Mesodermal cell (in vitro differentiated cells): ENCODE results near the gene FTSJ1.

ENCODE experiments used
- H3K27ac ChIP-seq: 2 replicates; pipeline ENCODE4 v1.7.0; 2013; ENCODE audit warnings: mild to moderate bottlenecking, low read depth, low read length, moderate library complexity; ENCODE audit not compliant: severe bottlenecking
- H3K36me3 ChIP-seq: 2 replicates; pipeline ENCODE4 v1.7.1; 2013; ENCODE audit warnings: mild to moderate bottlenecking, low read length, moderate library complexity; ENCODE audit not compliant: control insufficient read depth, insufficient read depth
- H3K4me1 ChIP-seq: one replicate; pipeline ENCODE4 v1.7.1; 2013; ENCODE audit warnings: mild to moderate bottlenecking, low read length; ENCODE audit not compliant: insufficient read depth, control insufficient read depth, poor library complexity, severe bottlenecking
- H3K4me3 ChIP-seq: 2 replicates; pipeline ENCODE4 v1.7.0; 2013; ENCODE audit warnings: low read length, control low read depth, mild to moderate bottlenecking; ENCODE audit not compliant: insufficient read depth, poor library complexity, severe bottlenecking; ENCODE audit errors: extremely low read depth
- H3K9me3 ChIP-seq: 2 replicates; pipeline ENCODE4 v1.7.1; 2013; ENCODE audit warnings: mild to moderate bottlenecking, low read length, moderate library complexity; ENCODE audit not compliant: control insufficient read depth
- WGBS, 2 experiments: methylation state at CpG; one replicate each; pipeline ENCODE4 v1.1.5; 2013; ENCODE audit warnings: missing lambda C conversion rate in 2 of 2; ENCODE audit not compliant: insufficient coverage in 2 of 2; 5-methylcytosine and 5-hydroxymethylcytosine counted together

Gene FTSJ1

DNA sequence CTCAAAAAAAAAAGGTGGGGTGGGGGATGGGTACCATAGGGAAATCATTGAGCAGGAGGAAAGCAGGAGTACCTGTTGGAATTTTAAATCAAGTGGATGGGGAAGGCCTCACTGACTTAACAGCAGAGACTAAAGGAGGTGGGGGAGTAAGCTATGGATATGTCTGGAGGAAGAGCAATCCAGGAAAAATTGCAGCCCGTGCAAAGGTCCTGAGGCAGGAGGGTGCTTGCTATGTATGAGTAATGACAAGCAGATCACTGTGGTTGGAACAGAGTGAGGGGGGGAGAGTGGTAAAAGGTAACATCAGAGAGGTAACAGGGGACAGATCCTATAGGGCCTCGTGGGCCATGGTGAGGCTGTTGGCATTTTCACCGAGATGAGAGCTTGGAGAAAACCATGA is 4.1 kb downstream of the FTSJ1 start:
- no peak overlapping the region for H3K4me3 ChIP-seq
- 97 to 100% methylated on average over 1 to 3 of the region's 3 CpGs for WGBS, 2 experiments
- no peaks in the 10 kb centered on the region for H3K9me3 ChIP-seq
- H3K36me3 ChIP-seq: peaks cover 53% of the 10 kb centered on the region
- H3K27ac ChIP-seq: no peak overlapping the region
- no peaks in the 10 kb centered on the region for H3K4me1 ChIP-seq

DNA sequence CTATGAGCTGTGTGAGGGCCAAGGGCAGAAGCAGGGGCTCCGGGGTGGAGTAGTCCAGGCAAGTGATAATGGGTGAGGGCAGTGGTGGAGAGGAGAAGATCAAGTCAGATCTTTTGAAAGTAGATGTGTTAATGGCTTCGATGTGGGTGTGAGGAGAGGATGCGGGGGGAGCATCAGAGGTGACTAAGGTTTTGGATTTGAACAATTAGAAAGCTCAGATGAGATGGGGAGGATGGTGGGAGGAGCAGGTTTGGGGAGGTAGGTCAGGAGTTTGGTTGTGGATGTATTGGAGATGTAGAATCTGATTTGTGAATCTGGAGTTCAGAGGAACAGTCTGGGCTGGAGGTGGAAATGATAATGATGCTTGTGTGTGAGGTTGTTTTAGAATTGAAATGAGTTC is 4.6 kb downstream of the FTSJ1 start:
- Histone ChIP-seq H3K4me1 (no peaks in the 10 kb centered on the region), H3K9me3 (no peaks in the 10 kb centered on the region), H3K27ac (no peak overlapping the region), H3K4me3 (no peak overlapping the region), H3K36me3 (peaks cover 56% of the 10 kb centered on the region)
- WGBS, 2 experiments: 100% methylated on average over 1 to 3 of the region's 3 CpGs

DNA sequence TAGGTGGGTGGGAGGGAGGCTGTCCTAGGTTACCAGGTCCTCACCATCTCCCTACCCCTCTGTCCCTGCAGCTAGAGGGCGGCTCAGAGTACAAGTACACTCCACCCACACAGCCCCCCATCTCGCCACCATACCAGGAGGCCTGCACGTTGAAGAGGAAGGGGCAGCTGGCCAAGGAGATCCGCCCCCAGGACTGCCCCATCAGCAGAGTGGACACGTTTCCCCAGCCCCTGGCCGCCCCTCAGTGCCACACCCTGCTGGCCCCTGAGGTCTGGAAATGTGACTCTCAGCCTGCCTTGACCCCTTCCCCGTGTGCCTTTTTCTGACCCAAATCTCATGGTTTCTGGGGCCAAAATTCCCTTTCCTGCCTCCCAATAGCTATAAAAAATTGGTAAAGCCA is 6.5 kb downstream of the FTSJ1 start:
- 100% methylated on average over 1 to 3 of the region's 7 CpGs for WGBS, 2 experiments
- Histone ChIP-seq H3K4me1 (no peaks in the 10 kb centered on the region), H3K4me3 (no peak overlapping the region), H3K27ac (no peak overlapping the region), H3K9me3 (no peaks in the 10 kb centered on the region), H3K36me3 (peaks cover 59% of the 10 kb centered on the region)

DNA sequence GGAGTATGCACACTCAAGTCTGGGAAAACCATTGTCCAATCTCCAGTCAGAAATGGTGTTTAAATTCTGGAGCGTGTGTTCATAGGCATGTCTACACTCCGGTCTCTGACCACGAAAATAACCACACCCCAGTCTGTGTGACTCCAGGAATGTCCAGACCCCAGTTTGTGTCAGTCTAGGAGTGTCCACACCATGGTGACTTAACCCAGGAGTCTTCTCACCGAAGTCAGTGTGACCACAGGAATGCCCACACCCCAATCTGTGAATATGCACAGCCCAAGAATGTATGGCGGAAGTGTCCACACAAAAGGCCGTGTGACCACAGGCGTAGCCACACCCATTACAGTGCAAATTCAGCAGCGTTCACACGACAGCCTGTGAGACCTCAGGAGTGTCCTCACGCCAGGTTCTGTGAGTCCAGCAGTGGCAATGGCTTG is 11.4 kb downstream of the FTSJ1 start:
- Histone ChIP-seq H3K36me3 (peaks cover 22% of the 10 kb centered on the region), H3K4me1 (no peaks in the 10 kb centered on the region), H3K4me3 (no peak overlapping the region), H3K27ac (no peak overlapping the region), H3K9me3 (no peaks in the 10 kb centered on the region)
- 98 to 100% methylated on average over 5 to 7 of the region's 10 CpGs for WGBS, 2 experiments

DNA sequence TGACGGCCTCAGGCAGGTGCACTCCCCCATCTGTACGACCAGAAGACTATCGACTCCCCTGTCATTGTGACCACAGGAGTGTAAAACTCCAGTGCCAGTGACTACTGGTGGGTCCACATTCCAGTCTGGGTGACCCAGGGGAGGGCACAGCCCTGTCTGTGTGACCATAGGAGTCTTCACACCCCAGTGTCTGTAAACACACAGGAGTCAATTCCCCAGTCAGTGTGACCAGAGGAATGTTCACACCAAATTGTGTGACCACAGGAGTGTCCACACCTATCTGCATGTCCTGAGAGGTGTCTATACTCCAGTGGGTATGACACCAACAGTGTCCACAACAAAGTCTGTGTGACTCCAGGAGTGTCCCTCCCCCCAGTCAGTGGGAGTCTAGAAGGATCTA is 12.0 kb downstream of the FTSJ1 start:
- no peak overlapping the region for H3K4me3 ChIP-seq
- peaks cover 3% of the 10 kb centered on the region for H3K4me1 ChIP-seq
- 93% methylated on average over 3 of the region's 3 CpGs; no CpG with 5 or more reads in 1 of the 2 experiments for WGBS, 2 experiments
- no peak overlapping the region for H3K27ac ChIP-seq
- H3K9me3 ChIP-seq: no peaks in the 10 kb centered on the region
- H3K36me3 ChIP-seq: peaks cover 16% of the 10 kb centered on the region

DNA sequence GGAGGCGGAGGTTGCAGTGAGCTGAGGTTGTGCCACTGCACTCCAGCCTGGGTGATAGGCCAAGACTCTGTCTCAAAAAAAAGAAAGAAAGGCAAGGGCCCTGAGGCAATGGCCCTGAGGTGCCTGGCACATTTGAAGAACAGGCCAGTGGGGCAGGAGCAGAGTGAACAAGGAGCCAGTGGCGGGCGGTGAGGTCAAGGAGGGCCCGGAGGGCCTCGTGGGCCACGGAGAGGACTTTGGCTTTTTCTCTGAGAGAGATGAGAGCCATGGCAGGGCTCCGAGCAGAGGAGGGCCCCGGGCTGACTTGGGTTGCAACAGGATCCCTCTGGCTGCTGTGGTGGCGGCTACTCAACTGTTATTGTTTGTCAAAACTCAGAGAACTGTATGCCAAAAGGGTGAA is 13.3 kb downstream of the FTSJ1 start:
- 75% methylated on average over 1 of the region's 9 CpGs; no CpG with 5 or more reads in 1 of the 2 experiments for WGBS, 2 experiments
- no peak overlapping the region for H3K4me3 ChIP-seq
- H3K4me1 ChIP-seq: peaks cover 6% of the 10 kb centered on the region
- H3K9me3 ChIP-seq: no peaks in the 10 kb centered on the region
- peaks cover 5% of the 10 kb centered on the region for H3K36me3 ChIP-seq
- H3K27ac ChIP-seq: no peak overlapping the region

DNA sequence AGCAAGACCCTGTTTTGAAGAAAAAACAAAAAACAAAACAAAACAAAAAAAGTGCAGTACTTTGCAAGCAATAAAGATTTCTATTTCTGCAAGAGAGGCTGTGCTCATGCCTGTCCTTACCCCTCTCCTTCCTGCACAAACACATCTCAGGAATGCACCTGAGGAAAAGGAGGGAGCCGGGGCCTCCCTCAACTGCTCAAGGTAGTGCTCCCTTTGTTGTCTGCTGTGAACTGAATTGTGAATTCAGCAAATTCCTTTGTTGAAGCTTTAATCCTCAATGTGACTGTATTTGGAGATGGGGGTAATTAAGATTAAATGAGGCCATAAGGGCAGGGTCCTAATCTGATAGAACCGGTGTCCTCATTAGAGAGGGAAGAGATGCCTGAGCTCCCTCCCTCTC is 13.9 kb downstream of the FTSJ1 start:
- no peak overlapping the region for H3K27ac ChIP-seq
- no CpG with 5 or more reads among the region's 2 CpGs for WGBS, 2 experiments
- H3K36me3 ChIP-seq: peaks cover 5% of the 10 kb centered on the region
- H3K9me3 ChIP-seq: no peaks in the 10 kb centered on the region
- H3K4me1 ChIP-seq: peaks cover 6% of the 10 kb centered on the region
- no peak overlapping the region for H3K4me3 ChIP-seq

DNA sequence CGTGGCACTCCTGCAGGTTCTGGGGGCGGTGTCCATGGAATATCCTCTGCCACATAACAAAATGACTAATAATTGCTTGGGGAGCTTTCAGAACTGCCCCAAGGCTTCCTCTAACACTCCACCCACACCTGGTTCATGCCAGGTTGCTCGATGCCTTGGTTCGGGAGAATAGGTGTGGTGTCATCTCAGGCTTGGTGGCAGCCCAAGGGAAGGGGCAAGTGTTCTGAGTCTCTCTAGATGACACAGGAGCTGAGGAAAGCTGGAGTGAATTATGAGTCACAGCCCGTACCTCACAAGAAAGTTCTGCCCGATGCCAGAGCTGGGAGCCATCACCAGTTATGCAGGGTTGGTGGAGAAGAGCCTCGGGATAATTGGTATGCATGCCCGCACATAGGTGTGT is 14.7 kb downstream of the FTSJ1 start:
- Histone ChIP-seq H3K9me3 (no peaks in the 10 kb centered on the region), H3K27ac (no peak overlapping the region), H3K4me1 (peaks cover 6% of the 10 kb centered on the region), H3K36me3 (peaks cover 1% of the 10 kb centered on the region), H3K4me3 (no peak overlapping the region)
- WGBS, 2 experiments: 91 to 100% methylated on average over 2 to 4 of the region's 8 CpGs

DNA sequence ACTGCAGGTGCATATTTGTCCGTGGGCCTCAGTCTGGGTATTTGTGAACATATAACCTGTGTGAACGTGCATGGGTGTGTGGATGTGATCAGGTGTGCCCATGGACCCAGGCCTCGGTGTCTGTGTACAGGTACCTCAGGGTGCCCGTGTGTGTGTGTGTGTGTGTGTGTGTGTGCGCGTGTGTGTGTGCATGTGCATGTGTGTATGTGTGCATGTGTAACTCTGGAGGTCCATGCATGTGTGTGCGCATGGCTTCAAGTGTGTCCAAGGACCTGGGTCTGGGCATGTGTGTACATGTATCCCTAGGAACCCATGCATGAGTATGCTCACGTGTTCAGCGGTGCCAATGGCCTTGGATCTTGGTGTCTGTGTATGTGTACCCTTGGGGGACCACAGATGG is 15.8 kb downstream of the FTSJ1 start:
- H3K27ac ChIP-seq: peak overlapping the region; percentile 69
- 92 to 94% methylated on average over 3 to 5 of the region's 9 CpGs for WGBS, 2 experiments

DNA sequence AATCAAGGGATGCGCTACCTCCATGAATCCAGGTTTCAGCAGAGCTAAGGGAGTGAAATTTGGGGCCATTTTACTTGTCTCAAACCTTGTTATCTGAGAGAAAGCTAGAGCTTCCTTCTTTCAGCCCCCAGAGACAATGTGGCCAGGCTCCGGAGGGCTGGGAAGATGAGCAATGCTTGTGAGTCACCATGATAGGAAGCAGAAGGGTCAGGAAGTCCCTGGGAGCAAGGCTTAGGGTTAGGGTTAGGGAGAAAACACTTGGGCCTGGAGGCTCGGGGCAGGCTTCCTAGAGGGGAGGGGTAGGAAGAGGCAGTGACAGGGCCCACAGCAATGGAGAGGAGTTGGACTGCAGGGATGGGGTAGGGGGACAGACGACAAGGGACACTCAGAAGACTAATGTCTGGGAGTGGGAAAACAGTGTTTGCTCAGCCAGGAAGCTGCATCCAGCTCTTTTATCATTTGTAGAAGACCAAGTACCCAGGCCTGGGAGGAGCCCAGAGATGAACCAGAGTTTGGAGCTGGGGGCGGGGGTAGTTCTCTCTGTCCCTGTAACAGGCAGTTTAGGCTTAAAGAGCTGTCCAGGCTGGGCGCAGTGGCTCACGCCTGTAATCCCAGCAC is 16.4 kb downstream of the FTSJ1 start:
- Histone ChIP-seq H3K27ac (peak overlapping the region; percentile 69), H3K4me1 (peaks cover 6% of the 10 kb centered on the region), H3K36me3 (no peaks in the 10 kb centered on the region), H3K4me3 (no peak overlapping the region), H3K9me3 (no peaks in the 10 kb centered on the region)
- WGBS, 2 experiments: 69 to 91% methylated on average over 1 to 4 of the region's 7 CpGs

More for the DNA sequence above, 15.8 kb downstream of the FTSJ1 start:
- Histone ChIP-seq H3K36me3 (no peaks in the 10 kb centered on the region), H3K4me3 (no peak overlapping the region), H3K9me3 (no peaks in the 10 kb centered on the region), H3K4me1 (peaks cover 6% of the 10 kb centered on the region)

DNA sequence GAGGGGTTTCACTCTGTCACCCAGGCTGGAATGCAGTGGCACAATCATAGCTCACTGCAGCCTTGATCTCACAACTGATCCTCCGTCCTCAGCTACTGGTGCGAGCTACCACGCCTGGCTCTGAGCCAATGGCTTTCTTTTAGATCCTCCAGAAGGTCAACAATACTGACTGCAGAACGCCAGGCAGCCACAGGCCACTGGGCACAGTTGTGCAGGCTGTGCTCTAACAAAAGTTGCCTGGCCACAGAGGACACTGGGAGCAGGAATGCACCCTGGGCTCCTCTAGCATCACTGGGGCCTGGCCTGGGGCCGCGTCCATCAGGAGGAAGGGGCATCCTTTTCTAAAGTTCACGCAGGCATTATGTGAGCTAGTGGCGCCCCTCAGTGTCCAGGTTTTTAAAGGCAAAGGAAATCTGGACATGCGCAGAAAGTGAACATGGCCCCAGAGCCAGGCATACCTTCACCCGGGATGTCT is 17.9 kb downstream of the FTSJ1 start:
- Histone ChIP-seq H3K4me1 (peaks cover 12% of the 10 kb centered on the region), H3K9me3 (no peaks in the 10 kb centered on the region), H3K27ac (no peak overlapping the region), H3K4me3 (no peak overlapping the region), H3K36me3 (no peaks in the 10 kb centered on the region)
- WGBS, 2 experiments: 60 to 65% methylated on average over 5 to 7 of the region's 10 CpGs
